SH-SY5Y (cell line): ENCODE results near the gene DNASE2B.

ENCODE experiments used
- GATA2 ChIP-seq: IDR thresholded peaks from 2 replicates; pipeline ENCODE4 v1.6.1; 2011; ENCODE audit warnings: mild to moderate bottlenecking, low read depth, low read length
- GATA3 ChIP-seq: IDR thresholded peaks from 2 replicates; pipeline ENCODE4 v1.6.1; 2011; ENCODE audit warnings: low read depth, mild to moderate bottlenecking, low read length, moderate library complexity

- TF ChIP-seq GATA2 (no peak), GATA3 (no peak)
These were observed 29.8 kb upstream of the DNASE2B start for GRCh38 chr1:84368441-84368840.
